ENCODE data around the gene PITHD1.

GRCh38 chr1:23741609-23742008, 36.6 kb upstream of the PITHD1 start:
- TF ChIP-seq GATA2 (IDR thresholded peaks at IDR 0.05; ENCODE audit: low read depth, low read length), result no peak
- TF ChIP-seq GATA3 (IDR thresholded peaks at IDR 0.05; ENCODE audit: low read depth, low read length), result no peak

All from SH-SY5Y (cell line).